SK-N-SH treated with all-trans-retinoic acid at 6 μM for 48 hours (cell line): ENCODE measurements around the gene TTLL4.

Source experiments
- ATAC-seq: fragments of 200-7000 bp; cut with Tn5 transposase; 3 replicates; pipeline ENCODE4 v1.9.1; 2020; ENCODE audit warnings: mild to moderate bottlenecking, moderate library complexity
- ARNTL ChIP-seq: fragments of 450-650 bp; formaldehyde crosslinking; IDR thresholded peaks from 2 replicates; pipeline ENCODE4 v1.5.0; 2020; ENCODE audit warnings: low read depth, mild to moderate bottlenecking, moderate library complexity, borderline replicate concordance
- BACH2 ChIP-seq: fragments of 250-450 bp; sonication (Bioruptor Pico); IDR thresholded peaks from 2 replicates; pipeline ENCODE4 v1.9.0; 2021; ENCODE audit warnings: mild to moderate bottlenecking, borderline replicate concordance
- CSDC2 ChIP-seq: fragments of 250-450 bp; sonication (Bioruptor Pico); IDR thresholded peaks from 2 replicates; pipeline ENCODE4 v1.5.0; 2020; ENCODE audit warnings: mild to moderate bottlenecking, moderate library complexity
- ESRRG ChIP-seq: fragments of 250-450 bp; sonication (Bioruptor Pico); IDR thresholded peaks from 2 replicates; pipeline ENCODE4 v1.6.1; 2021; ENCODE audit warnings: mild to moderate bottlenecking
- ISL1 ChIP-seq: fragments of 250-450 bp; sonication (Bioruptor Pico); IDR thresholded peaks from 2 replicates; pipeline ENCODE4 v2.1.2; 2022; ENCODE audit warnings: mild to moderate bottlenecking, moderate library complexity
- OSR1 ChIP-seq: fragments of 250-450 bp; sonication (Bioruptor Pico); IDR thresholded peaks from 2 replicates; pipeline ENCODE4 v1.8.0; 2022; ENCODE audit warnings: moderate library complexity, mild to moderate bottlenecking, inconsistent platforms
- PPARA ChIP-seq: fragments of 250-450 bp; sonication (Bioruptor Pico); IDR thresholded peaks from 2 replicates; pipeline ENCODE4 v1.5.0; 2020; ENCODE audit warnings: mild to moderate bottlenecking, borderline replicate concordance
- RARB ChIP-seq: fragments of 250-450 bp; sonication (Bioruptor Pico); IDR thresholded peaks from 2 replicates; pipeline ENCODE4 v1.8.0; 2021; ENCODE audit warnings: mild to moderate bottlenecking, moderate library complexity
- SNAI2 ChIP-seq: fragments of 250-450 bp; sonication (Bioruptor Pico); IDR thresholded peaks from 2 replicates; pipeline ENCODE4 v1.5.0; 2020; ENCODE audit warnings: mild to moderate bottlenecking, moderate library complexity
- TCF4 ChIP-seq: fragments of 250-450 bp; sonication (Bioruptor Pico); IDR thresholded peaks from 2 replicates; pipeline ENCODE4 v1.8.0; 2021; ENCODE audit warnings: mild to moderate bottlenecking, moderate library complexity, borderline replicate concordance
- TOX ChIP-seq: fragments of 250-450 bp; sonication (Bioruptor Pico); IDR thresholded peaks from 2 replicates; pipeline ENCODE4 v1.8.0; 2021; ENCODE audit warnings: mild to moderate bottlenecking, moderate library complexity, borderline replicate concordance
- ZC3H10 ChIP-seq: fragments of 250-450 bp; sonication (Bioruptor Pico); IDR thresholded peaks from 2 replicates; pipeline ENCODE4 v1.5.1; 2021; ENCODE audit warnings: mild to moderate bottlenecking, moderate library complexity
- ZFP3 ChIP-seq: fragments of 250-450 bp; sonication (Bioruptor Pico); IDR thresholded peaks from 2 replicates; pipeline ENCODE4 v1.5.0; 2020; ENCODE audit warnings: mild to moderate bottlenecking, moderate library complexity
- ZFP30 ChIP-seq: fragments of 450-650 bp; formaldehyde crosslinking; IDR thresholded peaks from 2 replicates; pipeline ENCODE4 v1.5.0; 2022; ENCODE audit warnings: mild to moderate bottlenecking, moderate library complexity
- ZNF565 ChIP-seq: fragments of 450-650 bp; formaldehyde crosslinking; conservative IDR thresholded peaks from 2 replicates; pipeline ENCODE4 v1.5.0; 2020; ENCODE audit warnings: low read depth, mild to moderate bottlenecking, moderate library complexity
- ZNF70 ChIP-seq: fragments of 450-650 bp; formaldehyde crosslinking; IDR thresholded peaks from 2 replicates; pipeline ENCODE4 v1.5.0; 2020; ENCODE audit warnings: mild to moderate bottlenecking, moderate library complexity
- ZNF8 ChIP-seq: fragments of 450-650 bp; formaldehyde crosslinking; IDR thresholded peaks from 2 replicates; pipeline ENCODE4 v1.5.0; 2020; ENCODE audit warnings: mild to moderate bottlenecking, moderate library complexity
- TF ChIP-seq, protein P1 (sequence below): fragments of 250-450 bp; sonication (Bioruptor Pico); IDR thresholded peaks from 2 replicates; pipeline ENCODE4 v1.5.1; 2020; ENCODE audit warnings: low read depth, mild to moderate bottlenecking, moderate library complexity
- TF ChIP-seq, protein P2 (sequence below): fragments of 250-450 bp; sonication (Bioruptor Pico); IDR thresholded peaks from 2 replicates; pipeline ENCODE4 v1.8.0; 2020; ENCODE audit warnings: mild to moderate bottlenecking, moderate library complexity, borderline replicate concordance
- TF ChIP-seq, protein P3 (sequence below): fragments of 250-450 bp; sonication (Bioruptor Pico); IDR thresholded peaks from 2 replicates; pipeline ENCODE4 v1.5.1; 2021; ENCODE audit warnings: mild to moderate bottlenecking, moderate library complexity
- TF ChIP-seq, protein P4 (sequence below): fragments of 250-450 bp; sonication (Bioruptor Pico); IDR thresholded peaks from 2 replicates; pipeline ENCODE4 v1.8.0; 2021; ENCODE audit warnings: low read depth, mild to moderate bottlenecking, moderate library complexity, borderline replicate concordance

Gene TTLL4

DNA sequence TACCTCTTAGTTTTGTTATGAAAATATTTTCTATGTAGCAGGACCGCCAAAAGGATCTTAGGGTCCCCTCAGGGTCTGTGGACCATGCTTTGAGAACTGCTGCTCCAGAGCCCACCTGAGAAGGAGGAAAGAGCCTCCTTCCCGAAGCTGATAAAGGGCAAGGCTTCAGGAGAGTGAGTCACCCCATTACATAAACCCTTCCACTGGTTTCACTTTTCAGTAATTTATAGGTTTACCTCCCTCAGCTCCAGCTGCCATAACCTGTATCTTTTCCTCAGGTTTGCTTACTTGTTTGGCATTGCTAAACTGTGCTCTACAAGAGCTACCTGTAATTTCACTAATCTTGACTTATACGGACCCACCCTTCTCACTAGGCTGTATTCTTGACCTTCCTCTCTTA lies 6.6 kb downstream of the TTLL4 start (continued):
- TF ChIP-seq, protein P1, sequence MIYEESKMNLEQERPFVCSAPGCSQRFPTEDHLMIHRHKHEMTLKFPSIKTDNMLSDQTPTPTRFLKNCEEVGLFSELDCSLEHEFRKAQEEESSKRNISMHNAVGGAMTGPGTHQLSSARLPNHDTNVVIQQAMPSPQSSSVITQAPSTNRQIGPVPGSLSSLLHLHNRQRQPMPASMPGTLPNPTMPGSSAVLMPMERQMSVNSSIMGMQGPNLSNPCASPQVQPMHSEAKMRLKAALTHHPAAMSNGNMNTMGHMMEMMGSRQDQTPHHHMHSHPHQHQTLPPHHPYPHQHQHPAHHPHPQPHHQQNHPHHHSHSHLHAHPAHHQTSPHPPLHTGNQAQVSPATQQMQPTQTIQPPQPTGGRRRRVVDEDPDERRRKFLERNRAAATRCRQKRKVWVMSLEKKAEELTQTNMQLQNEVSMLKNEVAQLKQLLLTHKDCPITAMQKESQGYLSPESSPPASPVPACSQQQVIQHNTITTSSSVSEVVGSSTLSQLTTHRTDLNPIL (CRISPR knock-in tag): no peak
- TF ChIP-seq TCF4: no peak

DNA sequence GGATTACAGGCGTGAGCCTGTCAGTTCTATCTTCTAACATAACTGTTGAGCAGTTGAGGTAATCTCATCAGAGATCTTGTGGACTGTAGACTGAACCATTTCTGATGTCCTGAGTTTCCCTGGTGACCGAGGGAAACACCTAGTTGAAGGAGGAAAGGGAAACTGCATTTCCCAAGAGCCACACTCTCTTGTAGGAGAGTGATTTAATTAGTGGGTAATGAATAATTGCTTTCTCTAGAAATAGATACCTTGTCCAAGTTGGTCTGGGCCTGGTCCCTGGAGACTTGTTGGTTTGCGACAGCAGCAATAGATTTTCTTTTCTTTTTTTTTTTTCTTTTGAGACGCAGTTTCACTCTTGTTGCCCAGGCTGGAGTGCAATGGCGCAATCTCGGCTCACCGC lies 7.4 kb downstream of the TTLL4 start:
- no peak for ATAC-seq
- TF ChIP-seq ISL1 (CRISPR knock-in tag): no peak
- TF ChIP-seq, protein P2, sequence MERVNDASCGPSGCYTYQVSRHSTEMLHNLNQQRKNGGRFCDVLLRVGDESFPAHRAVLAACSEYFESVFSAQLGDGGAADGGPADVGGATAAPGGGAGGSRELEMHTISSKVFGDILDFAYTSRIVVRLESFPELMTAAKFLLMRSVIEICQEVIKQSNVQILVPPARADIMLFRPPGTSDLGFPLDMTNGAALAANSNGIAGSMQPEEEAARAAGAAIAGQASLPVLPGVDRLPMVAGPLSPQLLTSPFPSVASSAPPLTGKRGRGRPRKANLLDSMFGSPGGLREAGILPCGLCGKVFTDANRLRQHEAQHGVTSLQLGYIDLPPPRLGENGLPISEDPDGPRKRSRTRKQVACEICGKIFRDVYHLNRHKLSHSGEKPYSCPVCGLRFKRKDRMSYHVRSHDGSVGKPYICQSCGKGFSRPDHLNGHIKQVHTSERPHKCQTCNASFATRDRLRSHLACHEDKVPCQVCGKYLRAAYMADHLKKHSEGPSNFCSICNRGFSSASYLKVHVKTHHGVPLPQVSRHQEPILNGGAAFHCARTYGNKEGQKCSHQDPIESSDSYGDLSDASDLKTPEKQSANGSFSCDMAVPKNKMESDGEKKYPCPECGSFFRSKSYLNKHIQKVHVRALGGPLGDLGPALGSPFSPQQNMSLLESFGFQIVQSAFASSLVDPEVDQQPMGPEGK (CRISPR knock-in tag): no peak
- TF ChIP-seq PPARA (CRISPR knock-in tag): no peak
- no peak for TF ChIP-seq TOX (CRISPR knock-in tag)
- no peak for TF ChIP-seq ZNF8 (CRISPR knock-in tag)
- TF ChIP-seq ZNF565 (CRISPR knock-in tag): no peak
- TF ChIP-seq, protein P3, sequence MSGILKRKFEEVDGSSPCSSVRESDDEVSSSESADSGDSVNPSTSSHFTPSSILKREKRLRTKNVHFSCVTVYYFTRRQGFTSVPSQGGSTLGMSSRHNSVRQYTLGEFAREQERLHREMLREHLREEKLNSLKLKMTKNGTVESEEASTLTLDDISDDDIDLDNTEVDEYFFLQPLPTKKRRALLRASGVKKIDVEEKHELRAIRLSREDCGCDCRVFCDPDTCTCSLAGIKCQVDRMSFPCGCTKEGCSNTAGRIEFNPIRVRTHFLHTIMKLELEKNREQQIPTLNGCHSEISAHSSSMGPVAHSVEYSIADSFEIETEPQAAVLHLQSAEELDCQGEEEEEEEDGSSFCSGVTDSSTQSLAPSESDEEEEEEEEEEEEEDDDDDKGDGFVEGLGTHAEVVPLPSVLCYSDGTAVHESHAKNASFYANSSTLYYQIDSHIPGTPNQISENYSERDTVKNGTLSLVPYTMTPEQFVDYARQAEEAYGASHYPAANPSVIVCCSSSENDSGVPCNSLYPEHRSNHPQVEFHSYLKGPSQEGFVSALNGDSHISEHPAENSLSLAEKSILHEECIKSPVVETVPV (CRISPR knock-in tag): no peak
- no peak for TF ChIP-seq ARNTL (CRISPR knock-in tag)
- TF ChIP-seq RARB (CRISPR knock-in tag): no peak
- TF ChIP-seq OSR1 (CRISPR knock-in tag): no peak
- TF ChIP-seq, protein P4, sequence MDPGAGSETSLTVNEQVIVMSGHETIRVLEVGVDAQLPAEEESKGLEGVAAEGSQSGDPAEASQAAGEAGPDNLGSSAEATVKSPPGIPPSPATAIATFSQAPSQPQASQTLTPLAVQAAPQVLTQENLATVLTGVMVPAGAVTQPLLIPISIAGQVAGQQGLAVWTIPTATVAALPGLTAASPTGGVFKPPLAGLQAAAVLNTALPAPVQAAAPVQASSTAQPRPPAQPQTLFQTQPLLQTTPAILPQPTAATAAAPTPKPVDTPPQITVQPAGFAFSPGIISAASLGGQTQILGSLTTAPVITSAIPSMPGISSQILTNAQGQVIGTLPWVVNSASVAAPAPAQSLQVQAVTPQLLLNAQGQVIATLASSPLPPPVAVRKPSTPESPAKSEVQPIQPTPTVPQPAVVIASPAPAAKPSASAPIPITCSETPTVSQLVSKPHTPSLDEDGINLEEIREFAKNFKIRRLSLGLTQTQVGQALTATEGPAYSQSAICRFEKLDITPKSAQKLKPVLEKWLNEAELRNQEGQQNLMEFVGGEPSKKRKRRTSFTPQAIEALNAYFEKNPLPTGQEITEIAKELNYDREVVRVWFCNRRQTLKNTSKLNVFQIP (CRISPR knock-in tag): no peak
- TF ChIP-seq ESRRG: no peak
- TF ChIP-seq, protein P1 (CRISPR knock-in tag): no peak
- TF ChIP-seq ZFP3 (CRISPR knock-in tag): no peak
- TF ChIP-seq SNAI2 (CRISPR knock-in tag): no peak
- no peak for TF ChIP-seq ZNF70
- no peak for TF ChIP-seq TCF4
- TF ChIP-seq ZC3H10 (CRISPR knock-in tag): no peak

DNA sequence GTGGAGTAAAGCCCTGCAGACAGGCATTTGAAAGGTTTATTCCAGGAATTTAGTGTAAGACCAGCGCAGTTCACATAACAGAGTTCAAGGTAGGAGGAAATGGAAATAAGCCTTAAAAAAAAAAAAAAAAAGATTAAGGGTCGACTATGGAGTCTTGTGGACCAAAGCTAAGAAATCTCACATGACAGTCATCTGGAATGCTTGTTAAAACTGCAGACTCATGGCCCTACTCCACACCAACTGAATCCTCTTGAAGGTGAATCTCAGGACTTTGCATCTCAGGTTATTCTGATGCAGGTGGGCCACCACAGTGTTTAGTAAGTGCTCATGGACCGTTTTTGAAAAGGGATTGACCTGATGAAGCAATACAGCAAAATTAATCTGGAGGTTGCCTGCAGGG lies 8.8 kb downstream of the TTLL4 start:
- TF ChIP-seq TOX (CRISPR knock-in tag) (no peak), CSDC2 (CRISPR knock-in tag) (no peak), ZFP30 (CRISPR knock-in tag) (no peak), ZFP3 (CRISPR knock-in tag) (no peak), OSR1 (CRISPR knock-in tag) (no peak), BACH2 (CRISPR knock-in tag) (no peak), RARB (CRISPR knock-in tag) (no peak), PPARA (CRISPR knock-in tag) (no peak)
- TF ChIP-seq, protein P1 (CRISPR knock-in tag): no peak
- no peak for ATAC-seq
